ENCODE measurements around the gene TCEA2.

GRCh38 chr20:64051561-64052325, 11.3 kb upstream of the TCEA2 start:
- TF ChIP-seq CTCF (IDR thresholded peaks at IDR 0.05) = no peak
- no peak for TF ChIP-seq EZH2 (IDR thresholded peaks at IDR 0.05; ENCODE audit: borderline replicate concordance, insufficient read depth, low read depth, low read length, poor library complexity, severe bottlenecking)

Data from B cell (primary cell).